IMR-90 (cell line): Measurements from ENCODE around the gene SH2B3. TPM values are rescaled to one million over a fixed set of nuclear protein-coding genes. Genes with fewer than 3 reads are reported as not detected.

ENCODE experiments used
- ATAC-seq: fragments of 200-7000 bp; cut with Tn5 transposase; 2 replicates; pipeline ENCODE4 v1.9.1; 2020; ENCODE audit warnings: low read depth, mild to moderate bottlenecking, moderate library complexity
- Bru-seq: library from RNA; stranded (reverse); fragments of 400-500 nt; gene quantifications from one replicate; lab custom pipeline; 2021; lab: Mats Ljungman, UMichigan
- BruChase-seq, 2 experiments: library from RNA; stranded (reverse); fragments of 400-500 nt; gene quantifications; one replicate each; lab custom pipeline; 2021; lab: Mats Ljungman, UMichigan
- BruUV-seq: library from RNA; stranded (reverse); fragments of 400-500 nt; replicated peaks from 2 replicates; lab custom pipeline; 2021; lab: Mats Ljungman, UMichigan
- CTCF ChIA-PET: fragments of 300-600 bp; formaldehyde crosslinking; extraction: SDS; loops from one replicate; lab custom pipeline; 2021; ENCODE audit warnings: antibody characterized with exemption; lab: Yijun Ruan, JAX
- POLR2A ChIA-PET: fragments of 300-600 bp; sonication (Branson Sonifier 250); formaldehyde crosslinking; loops from one replicate; lab custom pipeline; 2022; ENCODE audit warnings: antibody characterized with exemption; ENCODE audit not compliant: unreplicated experiment; lab: Charles Lee
- DNase-seq: peaks from one replicate; pipeline ENCODE4 v3.0.0; 2013
- H2AFZ ChIP-seq: replicated peaks from 2 replicates; pipeline ENCODE3; 2013; ENCODE audit warnings: low read length, mild to moderate bottlenecking; ENCODE audit not compliant: poor library complexity
- H2AK5ac ChIP-seq: 2 replicates; pipeline ENCODE4 v1.6.1; 2013; ENCODE audit warnings: low read depth, low read length, inconsistent platforms
- H2AK9ac ChIP-seq: replicated peaks from 2 replicates; pipeline ENCODE3; 2013; ENCODE audit warnings: mild to moderate bottlenecking, low read depth, low read length, moderate library complexity; ENCODE audit not compliant: poor library complexity
- H2BK120ac ChIP-seq: 2 replicates; pipeline ENCODE4 v1.6.1; 2013; ENCODE audit warnings: low read depth, low read length, inconsistent platforms
- H2BK15ac ChIP-seq: 3 replicates; pipeline ENCODE4 v1.6.1; 2013; ENCODE audit warnings: low read depth, low read length, inconsistent platforms
- H2BK20ac ChIP-seq: 2 replicates; pipeline ENCODE4 v1.6.1; 2013; ENCODE audit warnings: low read depth, mild to moderate bottlenecking, inconsistent platforms, low read length, moderate library complexity
- H2BK5ac ChIP-seq: 2 replicates; pipeline ENCODE4 v1.6.1; 2013; ENCODE audit warnings: mild to moderate bottlenecking, low read depth, low read length, inconsistent platforms; ENCODE audit not compliant: poor library complexity, severe bottlenecking
- H3K14ac ChIP-seq: replicated peaks from 2 replicates; pipeline ENCODE4 v1.6.1; 2013; ENCODE audit warnings: low read depth, low read length, inconsistent platforms
- H3K18ac ChIP-seq: 2 replicates; pipeline ENCODE4 v1.6.1; 2013; ENCODE audit warnings: low read depth, low read length, control low read depth
- H3K23ac ChIP-seq: 2 replicates; pipeline ENCODE4 v1.6.1; 2013; ENCODE audit warnings: low read depth, low read length, inconsistent platforms
- H3K27ac ChIP-seq: 2 replicates; pipeline ENCODE4 v1.5.1; 2013; ENCODE audit warnings: mild to moderate bottlenecking, control low read depth, low read length; ENCODE audit not compliant: insufficient read depth
- H3K27me3 ChIP-seq: 2 replicates; pipeline ENCODE4 v1.6.1; 2013; ENCODE audit warnings: low read length; ENCODE audit not compliant: control insufficient read depth, insufficient read depth
- H3K36me3 ChIP-seq: 2 replicates; pipeline ENCODE4 v1.6.1; 2013; ENCODE audit warnings: low read length, mixed read lengths; ENCODE audit not compliant: control insufficient read depth, insufficient read depth
- H3K4ac ChIP-seq: 2 replicates; pipeline ENCODE4 v1.6.1; 2013; ENCODE audit warnings: low read depth, low read length, inconsistent platforms
- H3K4me1 ChIP-seq: 2 replicates; pipeline ENCODE4 v1.6.1; 2013; ENCODE audit warnings: low read length, mixed read lengths; ENCODE audit not compliant: control insufficient read depth, insufficient read depth
- H3K4me2 ChIP-seq: 2 replicates; pipeline ENCODE4 v1.6.1; 2013; ENCODE audit warnings: low read depth, mild to moderate bottlenecking, control low read depth, low read length, moderate library complexity
- H3K4me3 ChIP-seq: 2 replicates; pipeline ENCODE4 v1.5.1; 2013; ENCODE audit warnings: low read depth, mild to moderate bottlenecking, control low read depth, low read length, moderate library complexity; ENCODE audit not compliant: insufficient read depth
- H3K56ac ChIP-seq: 2 replicates; pipeline ENCODE4 v1.6.1; 2013; ENCODE audit warnings: low read length, inconsistent platforms; ENCODE audit not compliant: insufficient read depth; ENCODE audit errors: extremely low read depth
- H3K79me1 ChIP-seq, 2 experiments: 2 replicates each; pipeline ENCODE4 v1.6.1; 2013; ENCODE audit warnings: low read length in 2 of 2, inconsistent platforms in 1 of 2, low read depth in 1 of 2
- H3K9ac ChIP-seq: 2 replicates; pipeline ENCODE4 v1.6.1; 2013; ENCODE audit warnings: low read depth, low read length, control low read depth
- H3K9me1 ChIP-seq: 2 replicates; pipeline ENCODE4 v1.6.1; 2013; ENCODE audit warnings: low read length, inconsistent platforms; ENCODE audit not compliant: insufficient read depth
- H3K9me3 ChIP-seq: 2 replicates; pipeline ENCODE4 v1.6.1; 2013; ENCODE audit warnings: low read length; ENCODE audit not compliant: control insufficient read depth, insufficient read depth
- H4K20me1 ChIP-seq: 2 replicates; pipeline ENCODE4 v1.6.1; 2013; ENCODE audit warnings: low read length, inconsistent platforms; ENCODE audit not compliant: insufficient read depth
- H4K5ac ChIP-seq: 2 replicates; pipeline ENCODE4 v1.6.1; 2013; ENCODE audit warnings: mild to moderate bottlenecking, low read depth, low read length, control low read depth
- H4K8ac ChIP-seq, 2 experiments: 2 replicates each; pipeline ENCODE4 v1.6.1; 2013; ENCODE audit warnings: low read depth in 2 of 2, low read length in 2 of 2, control low read depth in 1 of 2, inconsistent platforms in 1 of 2
- H4K91ac ChIP-seq: 2 replicates; pipeline ENCODE4 v1.6.1; 2013; ENCODE audit warnings: low read depth, low read length, inconsistent platforms; ENCODE audit not compliant: insufficient read depth
- CEBPB ChIP-seq: IDR thresholded peaks from 2 replicates; pipeline ENCODE4 v1.6.1; 2012; ENCODE audit warnings: low read depth, low read length, improper control_type of control experiment
- MAZ ChIP-seq: IDR thresholded peaks from 2 replicates; pipeline ENCODE4 v1.6.1; 2012; ENCODE audit warnings: low read depth, mild to moderate bottlenecking, low read length, improper control_type of control experiment, moderate library complexity, borderline replicate concordance
- POLR2A ChIP-seq: IDR thresholded peaks from 2 replicates; pipeline ENCODE4 v1.6.1; 2012; ENCODE audit warnings: mild to moderate bottlenecking, low read depth, low read length
- WGBS, 2 experiments: methylation state at CpG; one replicate each; pipeline versions ENCODE4 v1.1.5 to v1.1.7; 2013; ENCODE audit warnings: missing lambda C conversion rate in 2 of 2; ENCODE audit not compliant: insufficient read length in 1 of 2; ENCODE audit errors: extremely low coverage in 2 of 2; 5-methylcytosine and 5-hydroxymethylcytosine counted together
- dilution Hi-C: fragments of 300-500 bp; cut with HindIII; formaldehyde crosslinking; loops from one replicate; pipeline ENCODE4 v1.14.3; 2018; ENCODE audit warnings: low sequenced_read_pairs; ENCODE audit not compliant: unreplicated experiment
- in situ Hi-C: fragments of 300-500 bp; cut with MboI; formaldehyde crosslinking; loops from 3 replicates; pipeline ENCODE4 v1.14.3; 2019; ENCODE audit warnings: low sequenced_read_pairs, inconsistent platforms, mixed read lengths
- intact Hi-C: fragments of 100-400 bp; cut with micrococcal nuclease; formaldehyde crosslinking; loops from 2 replicates; pipeline ENCODE4 v1.10.0; 2022
- long read RNA-seq: library from polyadenylated mRNA; unstranded; transcript quantifications from one replicate; pipeline ENCODE4 v2.0.0, GENCODE V29; 2021; ENCODE audit not compliant: unreplicated experiment
- polyA plus RNA-seq, 3 experiments: library from polyadenylated mRNA; depleted of rRNA; stranded (reverse); fragments of >200 nt; gene quantifications; 2 replicates each; pipeline ENCODE4 v1.2.3, GENCODE V29; 2012; ENCODE audit warnings: low replicate concordance in 1 of 3
- total RNA-seq: library from RNA; depleted of rRNA; stranded (reverse); fragments of >200 nt; gene quantifications from 2 replicates; pipeline ENCODE4 v1.2.3, GENCODE V29; 2012; rRNA removed

SH2B3 gene
- total RNA-seq (9.2 and 9.3 TPM in 2 replicates), polyA plus RNA-seq (2012; rRNA removed) (20.2 and 20.9 TPM in 2 replicates), Bru-seq, nascent RNA (percentile 81 among the genes with signal in this experiment), BruChase-seq, experiment 1, labeled RNA remaining after a 6-hour chase (percentile 87 among the genes with signal in this experiment), BruChase-seq, experiment 2, labeled RNA remaining after a 2-hour chase (percentile 85 among the genes with signal in this experiment)
- polyA plus RNA-seq (2012; cell fraction: cytosol; rRNA removed), result 10.1 and 19.4 TPM in 2 replicates
- 21.8 and 24.3 TPM in 2 replicates for polyA plus RNA-seq (2012; cell fraction: nucleus; rRNA removed; ENCODE audit: low replicate concordance)
- long read RNA-seq, full-length matches to known transcripts, result 2 of 60 reads
- long read RNA-seq, partial matches to known transcripts, result 51 of 60 reads
- long read RNA-seq, other reads (novel, unspliced or antisense), result 7 of 60 reads

DNA sequence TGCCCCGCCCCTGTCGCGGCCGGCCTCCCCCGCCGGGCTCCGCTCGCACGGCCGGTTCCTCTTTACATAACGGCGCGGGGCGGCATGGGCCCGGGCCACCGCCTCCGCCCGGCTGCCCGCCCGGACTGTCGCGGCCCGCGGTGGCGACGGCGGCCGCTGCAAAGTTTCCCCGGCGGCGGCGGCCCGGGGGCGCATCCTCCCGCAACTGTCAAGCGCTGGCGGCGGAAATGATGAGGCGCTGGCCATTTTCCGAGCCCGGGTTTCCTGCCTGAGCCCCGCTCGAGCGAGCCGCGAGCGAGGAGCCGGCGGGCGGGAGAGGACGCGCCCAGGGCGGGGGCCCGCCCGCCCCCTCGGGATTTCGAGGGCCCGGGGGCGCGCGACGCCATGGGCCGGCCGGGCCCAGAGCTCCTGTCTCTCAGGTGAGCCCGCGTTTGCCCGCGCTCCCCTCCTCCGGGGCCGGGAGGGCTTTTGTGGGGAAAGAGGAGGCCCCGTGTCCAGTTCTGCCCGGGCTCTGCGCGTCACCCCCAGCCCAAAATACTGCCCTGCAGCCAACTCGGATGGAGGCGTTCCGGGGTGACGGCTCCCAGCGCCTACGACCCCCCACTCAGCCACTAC lies at the start of gene SH2B3:
SH2B3 (plus strand) TSS at position 65 of the 615 bp plus-strand sequence. CDS start 12,223 bp downstream, outside the sequence.
- Histone ChIP-seq H3K9ac (peak within 1 kb of the TSS; percentile 89), H2AFZ (peak within 1 kb of the TSS; percentile 94), H3K56ac (peak within 1 kb of the TSS; percentile 86), H2BK5ac (peak within 1 kb of the TSS; percentile 85), H3K79me1 (peaks cover 4 to 47% of the 10 kb centered on the region in 2 experiments; a peak in 3 of 4 replicates), H4K5ac (peak within 1 kb of the TSS; percentile 38), H3K27ac (peak within 1 kb of the TSS; percentile 87), H3K23ac (peak within 1 kb of the TSS; percentile 94), H3K27me3 (no peaks in the 10 kb centered on the region), H2AK5ac (peak within 1 kb of the TSS; percentile 94), H4K91ac (peak within 1 kb of the TSS; percentile 88), H3K4me2 (peak within 1 kb of the TSS; percentile 74), H3K36me3 (no peaks in the 10 kb centered on the region), H2AK9ac (peak within 1 kb of the TSS; percentile 99), H3K9me1 (peaks cover 13% of the 10 kb centered on the region), H4K8ac (peak within 1 kb of the TSS; percentile 78 to 93), H3K18ac (peak within 1 kb of the TSS; percentile 34; the same call in 1 of the 2 replicates), H2BK120ac (peak within 1 kb of the TSS; percentile 66), H3K9me3 (no peaks in the 10 kb centered on the region), H2BK20ac (peak within 1 kb of the TSS; percentile 39; the same call in 1 of the 2 replicates), H3K14ac (peak within 1 kb of the TSS; percentile 97), H2BK15ac (peak within 1 kb of the TSS; percentile 42; the same call in 1 of the 3 replicates), H3K4me1 (peaks cover 29% of the 10 kb centered on the region), H3K4ac (peak within 1 kb of the TSS; percentile 89), H4K20me1 (peaks cover 22% of the 10 kb centered on the region), H3K4me3 (peak within 1 kb of the TSS; percentile 55)
- ATAC-seq (peak; percentile 31), DNase-seq (peak; percentile 48)
- no TSS peak for BruUV-seq
- WGBS, 2 experiments, result 0% methylated on average over 18 of the region's 80 CpGs; no CpG with 5 or more reads in 1 of the 2 experiments
- CTCF ChIA-PET, result no interaction called here
- in situ Hi-C loops, result no loop called here
- POLR2A ChIA-PET, result no interaction called here
- TF ChIP-seq CEBPB (no peak), MAZ (peak; percentile 42; the same call in 1 of the 2 replicates), POLR2A (peak; percentile 51; the same call in 1 of the 2 replicates)
- dilution Hi-C loops, result no loop called here
- intact Hi-C loops, result loop anchor here (2.0 kb wide), 1 partner anchor 45 kb away; no protein-coding TSS in a partner anchor
